ENCODE data around the gene COL4A5.

GRCh38 chrX:108396188-108396891 lies 43.3 kb upstream of the COL4A5 start:
- TF ChIP-seq GATA3 (IDR thresholded peaks at IDR 0.05; ENCODE audit: low read depth, low read length) (no peak), GATA2 (IDR thresholded peaks at IDR 0.05; ENCODE audit: low read depth, low read length) (no peak)
